Osteocyte (in vitro differentiated cells): Measurements from ENCODE around the gene PAAF1. TPM values are rescaled to one million over a fixed set of nuclear protein-coding genes. Genes with fewer than 3 reads are reported as not detected.
"Not testable (repeated sequence)": the region's sequence is repeated elsewhere in the genome, so short reads cannot be mapped to it uniquely, and the experiment has no call there.

Experiments
- DNase-seq: peaks from one replicate; pipeline ENCODE4 v3.0.0; 2021; ENCODE audit warnings: mixed read lengths; ENCODE audit not compliant: unreplicated experiment; ENCODE audit errors: extremely low spot score
- H3K27ac Mint-ChIP-seq: one replicate; pipeline ENCODE4 v1.8.0; 2021; ENCODE audit warnings: mild to moderate bottlenecking, mixed read lengths; ENCODE audit not compliant: unreplicated experiment
- H3K27me3 Mint-ChIP-seq: one replicate; pipeline ENCODE4 v1.8.0; 2021; ENCODE audit warnings: mixed read lengths; ENCODE audit not compliant: unreplicated experiment
- H3K36me3 Mint-ChIP-seq: one replicate; pipeline ENCODE4 v1.8.0; 2021; ENCODE audit warnings: mixed read lengths; ENCODE audit not compliant: unreplicated experiment
- H3K4me1 Mint-ChIP-seq: one replicate; pipeline ENCODE4 v1.8.0; 2021; ENCODE audit warnings: mixed read lengths; ENCODE audit not compliant: unreplicated experiment
- H3K4me3 Mint-ChIP-seq: one replicate; pipeline ENCODE4 v1.8.0; 2021; ENCODE audit warnings: mild to moderate bottlenecking, moderate library complexity, mixed read lengths; ENCODE audit not compliant: unreplicated experiment
- H3K9me3 Mint-ChIP-seq: one replicate; pipeline ENCODE4 v1.8.0; 2021; ENCODE audit warnings: mixed read lengths; ENCODE audit not compliant: unreplicated experiment
- CTCF ChIP-seq: fragments of 200-600 bp; sonication (generic); IDR thresholded peaks from 2 replicates; pipeline ENCODE4 v1.5.0; 2021; ENCODE audit warnings: antibody characterized with exemption, mild to moderate bottlenecking, moderate library complexity
- total RNA-seq: library from RNA; stranded (reverse); gene quantifications from 2 replicates; pipeline ENCODE4 v1.2.1, GENCODE V29; 2021

The PAAF1 gene
- total RNA-seq, 1 donor from 2014 or later = 17.3 TPM

- DNase-seq = no peak
- Mint-ChIP-seq H3K36me3 (peaks cover 31% of the 10 kb centered on the region), H3K27me3 (no peaks in the 10 kb centered on the region), H3K9me3 (no peaks in the 10 kb centered on the region), H3K4me1 (no peaks in the 10 kb centered on the region), H3K4me3 (no peak overlapping the region), H3K27ac (no peak overlapping the region)
- no peak for TF ChIP-seq CTCF
These were observed 52.6 kb downstream of the PAAF1 start for GRCh38 chr11:73929388-73929787.

DNA sequence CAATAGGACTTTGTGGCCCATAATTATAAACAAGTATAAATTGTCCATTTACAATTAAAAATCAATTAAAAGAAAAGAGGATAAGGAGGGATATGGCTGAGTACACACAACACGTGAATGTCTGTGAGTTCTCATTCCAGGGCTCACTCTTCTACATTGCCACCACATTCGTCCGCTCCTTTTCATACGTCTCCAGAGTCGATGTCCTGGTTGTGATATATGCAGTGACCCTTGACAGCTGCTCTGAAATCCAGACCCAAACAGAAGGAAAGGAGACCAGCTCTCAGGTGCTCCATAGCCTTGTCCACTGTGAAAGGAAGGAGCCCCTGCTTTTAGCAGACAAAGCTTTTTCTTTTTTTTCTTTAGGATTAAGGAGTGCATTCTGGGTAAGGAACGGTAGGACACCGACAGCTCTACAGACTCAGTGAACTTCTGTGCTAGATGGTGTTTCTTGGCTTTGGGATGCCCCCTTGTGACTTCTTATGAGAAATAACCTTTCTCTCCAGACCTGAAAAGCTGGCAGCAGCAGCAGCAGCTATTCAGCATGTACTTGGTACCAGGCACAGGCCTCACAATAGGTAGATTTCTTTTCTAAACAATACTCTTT lies 54.3 kb downstream of the PAAF1 start:
- Mint-ChIP-seq H3K4me1 (no peaks in the 10 kb centered on the region), H3K9me3 (no peaks in the 10 kb centered on the region), H3K27me3 (no peaks in the 10 kb centered on the region), H3K36me3 (peaks cover 28% of the 10 kb centered on the region), H3K27ac (peak overlapping the region; percentile 4), H3K4me3 (no peak overlapping the region)
- no peak for DNase-seq
- TF ChIP-seq CTCF = peak; percentile 53

GRCh38 chr11:73931951-73932350 lies 55.2 kb downstream of the PAAF1 start:
- no peak for DNase-seq
- H3K27ac Mint-ChIP-seq = no peak overlapping the region
- H3K9me3 Mint-ChIP-seq = no peaks in the 10 kb centered on the region
- no peak overlapping the region for H3K4me3 Mint-ChIP-seq
- H3K27me3 Mint-ChIP-seq = no peaks in the 10 kb centered on the region
- no peaks in the 10 kb centered on the region for H3K4me1 Mint-ChIP-seq
- H3K36me3 Mint-ChIP-seq = peaks cover 27% of the 10 kb centered on the region
- no peak for TF ChIP-seq CTCF

DNA sequence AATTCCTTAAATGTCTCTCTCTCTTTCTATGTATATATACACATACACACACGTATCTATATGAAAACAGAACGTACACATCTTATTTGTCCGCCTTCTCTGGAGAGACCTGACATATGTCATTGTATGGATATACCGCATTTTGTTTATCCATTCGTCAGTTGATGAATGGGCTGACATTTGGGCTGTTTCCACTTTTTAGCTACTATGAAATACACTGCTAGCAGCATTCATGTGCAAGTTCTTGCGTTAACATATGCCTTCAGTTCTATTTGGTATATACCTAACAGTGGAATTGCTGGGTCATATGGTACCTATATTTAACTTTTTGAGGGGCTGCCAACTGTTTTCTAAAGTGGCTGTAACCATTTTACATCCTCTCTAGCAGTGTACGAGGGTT lies 56.0 kb downstream of the PAAF1 start:
- Mint-ChIP-seq H3K27me3 (no peaks in the 10 kb centered on the region), H3K4me3 (no peak overlapping the region), H3K9me3 (no peaks in the 10 kb centered on the region), H3K4me1 (no peaks in the 10 kb centered on the region), H3K36me3 (peaks cover 18% of the 10 kb centered on the region), H3K27ac (no peak overlapping the region)
- no peak for TF ChIP-seq CTCF
- no peak for DNase-seq

GRCh38 chr11:73936047-73936446 lies 59.2 kb downstream of the PAAF1 start:
- not testable (repeated sequence) for H3K9me3 Mint-ChIP-seq, H3K4me1 Mint-ChIP-seq, H3K4me3 Mint-ChIP-seq, H3K27me3 Mint-ChIP-seq, DNase-seq, H3K27ac Mint-ChIP-seq
- peaks cover 11% of the 10 kb centered on the region for H3K36me3 Mint-ChIP-seq

DNA sequence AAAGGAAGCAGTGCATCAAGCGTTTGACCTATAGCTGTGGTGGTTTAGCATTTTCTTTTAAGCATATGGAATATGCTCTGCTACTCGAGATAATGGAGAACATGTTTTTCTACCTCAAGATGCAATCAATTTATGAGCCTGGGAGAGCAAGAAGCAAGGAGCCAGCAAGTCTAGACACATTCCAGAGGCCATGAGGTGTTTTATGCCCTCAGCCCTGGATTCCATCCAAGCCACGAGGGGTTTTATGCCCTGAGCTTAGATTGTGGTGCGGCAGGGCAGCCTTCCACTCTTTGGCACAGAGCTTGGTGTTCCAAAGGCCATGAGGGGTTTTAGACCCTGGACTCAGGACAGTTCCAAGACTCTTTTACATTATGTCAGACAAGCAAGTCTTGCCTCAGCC lies 62.3 kb downstream of the PAAF1 start:
- Mint-ChIP-seq H3K27ac (no peak overlapping the region), H3K4me3 (no peak overlapping the region)
- DNase-seq = no peak

More for the DNA sequence above, 62.3 kb downstream of the PAAF1 start:
- H3K4me1 Mint-ChIP-seq = no peaks in the 10 kb centered on the region
- H3K27me3 Mint-ChIP-seq = no peaks in the 10 kb centered on the region
- no peak for TF ChIP-seq CTCF
- peaks cover 14% of the 10 kb centered on the region for H3K9me3 Mint-ChIP-seq
- H3K36me3 Mint-ChIP-seq = peaks cover 7% of the 10 kb centered on the region
